Activated CD4-positive, alpha-beta T cell treated with anti-CD3 and anti-CD28 coated beads, Interleukin-2, amount 50 U/mL, for 24 hours (primary cell): ENCODE results near the gene TAF13.

ENCODE experiments used
- DNase-seq, 2 donors: peaks; one replicate each; pipeline ENCODE4 v3.0.0-alpha.2; 2020; ENCODE audit warnings: low read depth in 1 of 2, low spot score in 1 of 2

TAF13 gene, protein sequence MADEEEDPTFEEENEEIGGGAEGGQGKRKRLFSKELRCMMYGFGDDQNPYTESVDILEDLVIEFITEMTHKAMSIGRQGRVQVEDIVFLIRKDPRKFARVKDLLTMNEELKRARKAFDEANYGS

DNA sequence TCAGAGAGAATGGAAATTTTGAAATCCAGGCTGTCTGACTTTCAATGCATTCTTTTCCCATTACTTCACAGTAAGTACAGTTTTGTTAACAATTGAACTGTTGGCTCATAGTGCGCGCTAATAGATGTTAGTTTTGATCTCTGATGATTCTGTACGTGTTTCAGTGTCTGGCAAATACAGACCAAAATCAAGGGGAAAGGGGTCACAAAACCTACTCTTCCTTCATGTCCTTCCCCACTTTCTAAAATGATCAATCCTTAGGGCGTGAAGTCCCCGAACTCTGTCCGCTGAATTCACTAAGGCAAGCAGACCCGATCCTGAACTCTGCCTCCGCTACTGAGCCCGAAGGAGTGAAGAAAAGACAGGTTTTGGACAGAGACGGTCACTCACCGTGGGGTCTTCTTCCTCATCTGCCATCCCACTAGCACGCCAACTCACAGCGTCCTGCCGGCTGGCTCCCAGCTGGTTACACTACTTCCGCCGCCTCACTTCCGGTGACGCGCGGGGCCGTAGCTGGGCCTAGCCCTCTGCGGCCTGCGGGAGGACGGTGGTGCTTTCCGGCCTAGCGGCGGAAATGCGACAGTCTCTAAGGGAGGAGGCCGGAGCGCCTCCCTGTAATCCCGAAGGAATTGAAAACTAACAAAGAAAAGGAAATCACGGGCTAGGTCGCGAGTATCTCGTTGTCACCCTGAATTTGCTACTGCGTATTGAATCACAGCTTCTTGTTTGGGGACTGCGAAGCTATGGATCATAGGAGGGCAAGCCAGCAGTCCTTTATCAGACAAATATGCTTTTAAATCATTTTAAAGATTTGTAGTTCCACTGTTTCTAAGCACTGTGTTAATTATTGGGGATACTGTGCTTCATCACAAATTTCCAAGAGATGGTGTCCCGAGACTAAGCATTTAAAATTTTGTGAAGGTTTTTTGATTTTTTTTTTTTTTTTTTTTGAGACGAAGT lies at the start of gene TAF13:
TAF13 (minus strand) TSS at position 473 of the 960 bp plus-strand sequence; CDS start at position 417, 56 bp downstream.
- peak; percentile 64 to 81 for DNase-seq

DNA sequence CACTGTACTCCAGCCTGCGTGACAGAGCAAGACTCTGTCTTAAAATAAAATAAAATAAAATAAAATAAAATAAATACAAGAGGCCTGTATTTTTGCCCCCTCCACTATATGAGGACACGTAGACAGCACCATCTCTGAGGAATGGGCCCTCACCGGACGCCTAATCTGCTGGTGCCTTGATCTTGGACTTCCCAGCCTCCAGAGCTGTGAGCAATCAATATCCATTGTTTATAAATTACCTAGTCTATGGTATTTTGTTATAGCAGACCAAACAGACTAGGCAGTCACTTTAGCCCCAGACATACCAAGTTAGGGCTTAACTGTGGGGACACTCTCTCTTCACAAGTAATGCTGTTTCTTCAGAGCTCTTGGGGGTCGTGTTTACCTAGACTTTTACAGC lies 44.6 kb upstream of the TAF13 start:
- no peak for DNase-seq

DNA sequence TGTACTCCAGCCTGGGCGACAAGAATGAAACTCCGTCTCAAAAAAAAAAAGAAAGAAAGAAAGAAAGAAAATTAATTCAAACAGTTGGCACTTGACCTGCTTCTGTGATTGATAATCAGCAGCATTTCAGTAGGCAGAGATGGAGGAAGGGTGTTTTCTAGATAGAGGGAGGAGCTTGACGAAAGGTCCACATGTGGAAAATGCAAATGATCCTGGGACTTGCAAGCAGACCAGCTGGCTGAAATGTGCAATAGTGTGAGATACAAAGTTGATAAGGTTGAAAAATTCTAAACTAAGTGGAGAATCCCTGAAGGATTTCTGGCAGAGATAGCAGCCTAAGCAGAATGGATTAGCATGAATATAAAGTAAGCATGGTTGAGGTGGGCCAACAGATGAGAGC lies 42.3 kb upstream of the TAF13 start:
- no peak for DNase-seq

DNA sequence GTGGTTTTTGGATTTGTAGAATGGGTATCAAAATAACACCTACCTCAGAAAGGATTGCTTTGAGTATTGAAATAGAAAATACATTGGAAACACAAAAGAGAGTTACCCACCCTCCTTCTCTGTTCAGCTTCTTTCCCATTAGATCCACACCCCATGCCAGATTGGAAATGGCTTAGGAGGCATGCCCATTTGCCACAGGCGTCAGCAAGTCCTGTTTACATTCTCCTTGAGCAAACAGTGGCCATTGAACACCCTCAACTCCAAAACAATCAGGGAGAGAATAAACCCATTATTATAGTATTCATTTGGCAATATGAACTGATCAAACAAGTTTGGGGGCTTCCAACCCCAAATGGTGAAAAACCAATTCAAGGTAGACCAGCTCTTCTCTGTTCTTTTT lies 40.5 kb upstream of the TAF13 start:
- DNase-seq = no peak

DNA sequence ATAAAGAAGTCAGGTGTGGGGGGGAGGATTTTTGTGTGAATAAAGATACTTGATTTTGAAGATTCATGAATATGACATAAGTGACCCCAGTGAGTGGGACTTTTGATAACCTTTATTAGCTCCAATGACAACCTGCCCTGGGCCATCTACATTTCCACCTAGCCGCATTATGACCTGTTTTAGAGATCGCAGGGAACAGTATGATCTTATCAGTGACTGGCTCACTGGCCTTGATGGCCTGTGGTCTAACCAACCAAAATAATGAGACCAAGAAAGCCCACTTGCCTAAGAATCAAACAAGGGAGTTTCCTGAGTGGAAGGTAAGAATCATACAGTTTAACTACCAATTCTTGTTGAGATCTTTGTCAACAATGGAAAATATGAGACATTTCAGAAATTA lies 39.9 kb upstream of the TAF13 start:
- DNase-seq = no peak

DNA sequence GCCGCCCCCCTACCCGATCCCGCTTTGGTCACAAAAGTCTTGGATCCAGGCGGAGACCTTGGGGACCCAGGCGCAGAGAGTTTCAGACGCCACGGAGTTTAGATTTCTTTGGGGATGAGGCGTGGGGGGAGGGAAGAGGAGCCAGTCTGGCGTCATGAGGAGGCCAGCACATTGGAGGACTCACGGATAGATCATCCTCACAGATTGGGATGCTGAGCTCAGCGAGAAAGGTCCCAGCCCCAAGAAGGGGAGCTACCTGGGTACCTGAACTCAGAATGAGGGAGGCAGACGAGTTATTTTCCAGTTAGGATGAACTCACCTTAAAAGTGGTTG lies 38.5 kb upstream of the TAF13 start:
- no peak for DNase-seq

DNA sequence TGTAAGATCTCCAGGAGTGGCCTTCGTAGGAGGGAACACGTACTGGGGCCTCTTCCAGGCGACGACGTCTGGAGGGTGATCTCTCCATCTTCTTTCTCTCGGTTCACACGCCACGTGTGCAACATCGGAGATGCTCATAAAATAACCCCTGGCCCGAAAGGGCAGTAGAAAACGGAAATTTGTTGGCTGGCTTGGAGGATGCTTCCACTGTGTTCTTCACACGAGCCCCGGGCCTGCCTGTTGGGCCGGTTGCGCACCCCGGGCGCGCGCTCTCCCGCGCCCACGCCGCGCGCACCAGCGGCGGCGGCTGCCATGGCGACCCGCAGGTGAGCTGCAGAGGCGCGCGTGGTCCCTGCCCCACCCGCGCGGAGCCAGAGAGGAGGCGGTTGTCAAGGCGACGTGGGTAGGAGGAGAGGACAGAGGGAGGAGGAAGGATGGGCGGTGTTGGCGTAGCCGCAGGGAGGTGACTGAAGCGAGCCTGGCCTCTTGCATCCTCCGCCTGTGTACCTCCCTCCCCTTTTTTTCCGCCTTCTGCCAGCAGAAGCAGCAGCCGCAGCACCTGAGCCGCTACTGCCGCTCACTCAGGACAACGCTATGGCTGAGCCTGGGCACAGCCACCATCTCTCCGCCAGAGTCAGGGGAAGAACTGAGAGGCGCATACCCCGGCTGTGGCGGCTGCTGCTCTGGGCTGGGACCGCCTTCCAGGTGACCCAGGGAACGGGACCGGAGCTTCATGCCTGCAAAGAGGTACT lies 38.0 kb upstream of the TAF13 start, which contains the start of gene ELAPOR1:
ELAPOR1 (plus strand) TSS at position 526 of the 752 bp plus-strand sequence; CDS start at position 595, 69 bp downstream.
- DNase-seq = peak; percentile 56 to 67

DNA sequence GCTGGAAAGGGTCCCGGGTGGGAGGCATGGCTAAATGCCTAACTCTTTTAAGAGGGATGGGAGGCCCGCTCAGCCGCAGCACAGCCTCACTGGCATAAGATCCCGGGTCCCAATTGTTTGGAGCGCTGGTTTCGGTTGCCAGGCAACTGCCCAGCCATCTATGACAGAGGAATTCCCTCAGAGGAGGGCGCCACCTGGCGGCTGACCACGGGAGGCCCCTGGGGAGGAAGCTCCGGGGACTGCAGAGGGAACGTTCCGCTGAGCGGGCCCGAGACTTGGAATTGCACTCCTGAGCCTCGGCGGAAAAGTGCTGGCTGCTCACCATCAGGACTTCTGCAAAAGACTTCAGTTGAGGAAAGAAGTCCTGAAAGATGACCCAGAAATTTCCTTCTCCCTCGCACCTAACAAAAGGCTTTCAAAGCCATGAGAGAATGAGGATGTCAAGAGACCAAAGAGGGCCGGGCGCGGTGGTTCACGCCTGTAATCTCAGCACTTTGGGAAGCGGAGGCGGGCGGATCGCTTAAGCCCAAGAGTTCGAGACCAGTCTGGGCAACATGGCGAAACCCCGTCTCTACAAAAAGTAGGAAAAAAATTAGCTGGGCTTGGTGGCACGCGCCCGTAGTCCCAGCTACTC lies 37.0 kb upstream of the TAF13 start:
- DNase-seq = peak; percentile 77 to 84

DNA sequence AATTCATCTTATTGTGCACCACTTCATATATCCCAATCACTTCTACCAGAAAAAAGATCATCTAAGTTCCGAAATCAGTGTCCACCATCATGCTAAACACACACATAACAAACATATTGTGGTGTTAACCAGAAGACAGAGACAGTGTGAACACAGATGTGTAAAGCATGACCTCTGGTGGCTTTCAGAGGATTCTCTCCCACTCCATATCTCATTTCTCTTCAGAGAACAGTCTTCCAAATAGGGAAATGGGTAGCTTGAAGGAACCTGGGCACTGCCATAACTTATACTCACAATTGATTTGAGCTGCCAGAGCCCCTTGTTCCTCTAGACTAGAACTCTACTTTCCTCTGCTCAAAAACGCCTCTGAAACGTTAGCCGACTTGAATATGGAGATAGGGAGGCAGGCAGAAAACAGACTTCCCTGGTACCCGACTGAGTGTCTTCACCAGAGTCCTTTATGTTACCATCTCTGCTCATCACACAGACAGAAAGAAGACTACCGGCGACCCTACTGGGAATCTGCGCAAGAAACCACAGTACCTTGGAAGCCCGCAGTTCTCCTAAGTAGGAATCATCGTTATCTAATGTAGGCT lies 36.4 kb upstream of the TAF13 start:
- no peak for DNase-seq

DNA sequence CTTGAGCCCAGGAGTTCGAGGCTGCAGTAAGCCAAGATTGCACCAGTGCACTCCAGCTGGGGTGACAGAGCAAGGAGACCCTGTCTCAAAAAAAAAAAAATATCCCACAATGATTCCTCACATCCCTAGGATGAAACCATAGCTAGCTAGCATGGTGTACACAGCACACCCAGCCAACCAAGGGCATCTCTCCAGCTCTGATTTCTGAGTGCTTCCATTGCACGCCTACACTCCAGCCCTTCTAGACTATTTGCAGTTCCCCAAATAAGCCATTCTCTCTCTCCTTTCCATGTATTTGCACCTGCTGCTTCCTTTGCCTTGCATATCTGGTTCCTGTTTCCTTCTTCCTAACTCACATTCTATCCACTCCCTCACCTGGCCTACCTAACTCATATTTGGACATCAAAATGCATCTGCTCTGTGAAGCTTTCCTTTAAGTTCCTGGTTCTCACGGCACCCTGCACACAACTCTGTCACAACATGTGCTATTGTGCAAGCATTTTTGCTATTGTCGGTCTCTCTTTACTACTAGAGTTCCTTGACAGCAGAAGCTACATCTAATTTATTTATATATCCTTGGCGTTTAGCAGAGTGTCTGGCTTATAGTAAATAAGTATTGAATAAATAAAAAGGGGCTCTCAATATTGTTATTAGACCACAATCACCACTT lies 35.7 kb upstream of the TAF13 start:
- no peak for DNase-seq

DNA sequence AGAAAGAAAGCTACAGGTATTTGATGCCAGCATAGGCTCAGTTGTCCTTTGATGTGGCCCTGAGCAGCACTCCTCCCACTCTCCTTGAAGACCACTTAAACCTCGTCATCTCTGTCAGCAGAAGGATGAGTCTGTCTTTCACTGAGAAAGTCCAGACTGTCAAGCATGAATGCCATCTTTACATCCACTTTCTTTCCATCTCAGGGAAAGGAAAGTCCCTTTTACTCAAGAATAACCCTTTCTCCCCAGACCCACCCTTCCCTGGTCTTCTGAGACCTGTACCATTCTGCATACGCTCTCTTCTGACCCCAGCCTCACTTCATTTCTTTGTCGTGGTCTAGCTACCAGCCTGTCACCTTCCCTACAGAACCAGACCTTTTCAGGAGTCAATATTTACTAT lies 34.1 kb upstream of the TAF13 start:
- DNase-seq = no peak

DNA sequence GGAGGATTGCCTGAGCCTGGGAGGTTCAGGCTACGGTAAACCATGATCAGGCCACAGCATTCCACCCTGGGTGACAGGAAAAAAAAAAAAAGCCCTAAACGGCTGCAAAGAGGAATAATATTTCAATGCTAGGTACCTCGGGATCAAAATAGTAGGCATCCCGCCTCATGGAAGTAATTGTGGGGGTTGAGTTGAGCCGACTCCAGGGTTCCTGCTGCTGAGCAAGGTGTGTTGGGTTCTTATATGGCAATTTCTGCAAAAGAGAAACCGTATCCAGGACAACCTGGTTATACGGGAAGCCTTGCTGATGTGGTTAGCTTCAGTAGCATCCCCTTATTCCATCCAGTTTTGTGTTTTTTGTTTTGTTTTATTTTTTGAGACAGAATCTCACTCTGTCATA lies 32.0 kb upstream of the TAF13 start:
- DNase-seq = no peak

DNA sequence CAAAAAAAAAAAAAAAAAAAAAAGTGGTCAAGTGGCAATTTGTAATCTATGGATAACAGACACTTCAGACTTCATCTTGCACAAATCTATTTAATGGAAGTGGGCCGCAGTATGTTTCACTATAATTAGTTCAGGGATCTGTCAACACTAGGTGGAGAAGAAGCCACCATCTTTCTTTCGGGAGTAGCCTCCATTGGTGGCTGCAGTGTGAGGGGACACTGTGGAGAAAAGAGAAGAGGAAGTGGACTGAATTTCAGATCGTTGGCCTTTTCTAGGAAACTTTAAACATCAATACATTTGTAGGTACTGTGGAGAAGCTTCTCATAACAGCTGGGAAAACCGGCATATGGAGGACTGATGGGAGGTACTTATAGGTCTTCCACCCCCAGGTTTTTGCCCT lies 30.1 kb upstream of the TAF13 start:
- DNase-seq = no peak

DNA sequence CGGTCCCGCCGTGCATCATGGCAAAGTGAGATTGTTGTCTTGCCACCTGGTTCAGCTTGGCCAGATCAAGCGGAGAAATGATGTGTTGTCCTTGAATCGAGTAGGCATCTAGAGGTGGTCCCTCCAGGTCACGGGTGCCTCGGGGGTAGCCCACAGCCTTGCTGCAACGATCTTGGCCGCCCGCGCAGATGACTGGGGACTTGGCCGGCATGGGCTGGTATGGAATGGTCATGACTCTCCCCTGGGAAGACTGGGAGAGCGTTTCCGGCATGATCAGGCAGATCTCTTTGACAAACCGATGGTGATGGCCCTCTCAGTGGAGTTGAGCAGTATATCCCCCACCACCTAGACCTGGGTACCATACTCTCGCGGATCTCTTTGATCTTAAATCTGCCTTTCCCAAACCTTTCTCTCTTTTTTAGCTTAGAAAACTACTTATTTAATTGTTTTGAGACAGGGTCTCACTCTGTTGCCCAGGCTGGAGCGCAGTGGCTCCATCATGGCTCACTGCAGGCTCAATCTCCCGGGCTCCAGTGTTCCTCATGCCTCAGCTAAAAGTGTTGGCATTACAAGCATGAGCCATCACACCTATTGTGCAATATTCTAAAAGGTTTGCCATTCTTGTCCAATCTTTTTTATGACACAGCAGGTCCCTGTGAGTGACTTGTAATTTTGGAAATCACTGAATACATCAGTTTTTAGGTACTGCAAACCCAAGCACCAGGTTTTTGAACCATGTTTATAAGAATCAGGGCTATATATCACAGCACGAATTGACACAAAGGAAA lies 28.8 kb upstream of the TAF13 start:
- DNase-seq = no peak

DNA sequence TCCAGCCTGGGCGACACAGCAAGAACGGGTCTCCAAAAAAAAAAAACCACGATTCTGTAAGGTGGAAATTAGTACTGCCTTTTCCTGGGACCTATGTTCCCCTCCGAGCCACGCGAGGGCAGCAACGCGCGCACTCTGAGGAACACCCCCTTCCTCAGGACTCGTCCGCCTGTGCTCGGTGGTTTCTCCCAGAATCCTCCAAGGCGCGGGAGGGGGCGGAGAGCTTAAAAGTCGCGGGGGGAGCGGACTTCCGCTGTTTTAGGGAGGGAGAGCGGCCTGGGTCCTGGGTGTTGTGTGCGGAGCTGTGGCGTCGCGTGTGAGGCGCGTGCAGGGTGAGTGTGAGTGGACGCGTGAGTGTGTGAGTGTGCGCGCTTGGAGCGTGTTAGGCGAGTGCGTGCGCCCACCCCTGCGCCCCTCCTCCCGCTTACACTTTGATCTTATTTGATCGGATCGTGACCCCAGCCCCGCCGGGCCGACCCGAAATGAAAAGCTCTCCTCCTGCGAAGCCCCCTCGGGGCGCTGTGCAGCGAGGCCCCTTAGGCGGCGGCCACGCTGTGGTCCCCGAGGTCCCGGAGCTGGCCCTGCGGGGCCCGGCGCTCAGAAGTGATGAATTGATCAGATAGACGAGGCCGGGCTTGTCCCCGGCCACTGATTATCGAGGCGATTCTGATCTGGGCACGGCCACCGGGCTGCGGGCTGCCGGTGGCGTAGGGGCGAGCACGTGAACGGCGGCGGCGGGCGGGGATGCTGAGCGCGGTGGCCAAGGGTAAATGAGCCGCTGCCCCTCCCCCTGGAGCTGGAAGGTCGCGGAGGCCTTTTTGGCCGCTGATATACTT lies 24.4 kb upstream of the TAF13 start:
- peak; percentile 92 to 96 for DNase-seq

DNA sequence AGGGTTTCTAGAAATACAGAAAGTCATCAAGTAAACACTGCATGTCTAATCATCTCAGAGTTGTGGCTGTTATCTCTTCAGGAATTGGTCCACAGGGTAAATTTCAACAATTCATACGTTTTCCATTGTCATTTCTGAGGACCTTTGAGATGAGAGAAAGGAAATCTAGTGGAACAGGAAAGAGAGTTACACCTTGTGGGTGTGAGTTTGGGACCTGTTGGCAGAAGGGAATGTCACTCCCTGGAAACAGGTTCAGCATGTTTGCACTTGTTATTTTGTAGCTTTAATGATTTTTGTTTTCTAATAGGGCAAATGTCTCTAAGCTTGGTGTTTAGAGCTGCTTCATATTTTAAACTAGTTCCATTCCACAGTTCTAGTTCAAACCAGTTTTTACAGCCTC lies 20.3 kb upstream of the TAF13 start:
- DNase-seq = no peak

DNA sequence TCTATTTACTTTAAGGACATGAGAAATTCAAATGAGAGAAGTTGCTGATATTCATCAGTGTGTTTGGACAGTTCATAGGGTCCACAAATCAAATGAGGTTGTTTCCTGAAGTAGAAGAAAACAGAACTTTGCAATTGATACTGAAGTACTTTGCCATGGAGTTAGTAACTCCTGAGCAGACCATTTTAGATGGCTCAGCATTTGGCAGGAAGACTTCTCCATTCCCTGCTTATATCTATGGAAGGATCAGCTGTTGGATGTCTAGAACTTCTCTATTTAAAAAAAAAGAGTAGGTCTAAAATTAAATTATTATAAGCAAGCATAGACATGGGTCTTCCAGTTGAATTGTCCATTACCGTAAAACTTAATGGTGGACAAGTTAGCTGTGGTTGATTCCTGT lies 19.8 kb upstream of the TAF13 start:
- no peak for DNase-seq

DNA sequence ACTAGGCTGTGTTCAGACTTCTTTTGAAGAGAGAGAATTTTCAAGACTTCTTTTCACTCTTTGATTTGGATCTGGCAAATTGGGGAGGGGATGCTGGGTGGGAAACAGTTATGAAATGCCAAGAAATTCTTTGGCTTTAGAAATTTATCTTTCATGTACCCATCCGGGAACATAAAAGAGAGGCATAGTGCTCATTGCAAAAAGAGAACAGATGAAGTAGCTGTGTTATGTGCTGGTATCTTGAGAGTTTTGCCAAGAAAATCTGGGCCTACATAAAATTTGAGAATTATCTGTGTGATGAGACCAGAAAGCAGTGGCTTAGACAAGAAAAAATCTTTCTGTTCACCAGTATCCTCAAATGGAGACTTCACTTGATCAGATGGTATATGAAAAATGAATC lies 19.1 kb upstream of the TAF13 start:
- DNase-seq = no peak

DNA sequence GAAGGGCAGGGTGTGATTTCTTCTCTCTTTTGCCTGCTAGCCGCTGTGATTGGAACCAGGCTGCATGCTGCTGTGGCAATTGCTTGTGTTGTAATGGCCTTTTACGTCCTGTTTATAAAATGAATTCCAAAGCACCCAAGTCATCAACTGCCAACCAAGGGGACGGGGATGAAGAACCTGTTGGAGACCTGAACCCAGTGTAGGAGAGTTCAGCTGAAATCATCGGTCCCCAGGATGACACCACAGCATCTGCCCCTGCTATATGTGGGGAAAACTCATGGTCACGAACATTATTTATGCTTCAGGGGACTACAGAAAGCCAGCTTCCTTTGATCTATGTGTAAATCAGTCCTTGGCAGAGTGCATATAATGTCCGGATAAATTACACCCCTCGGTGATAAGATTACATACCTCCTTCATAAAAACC lies 18.6 kb upstream of the TAF13 start:
- DNase-seq = no peak
